WI38 (cell line): ENCODE results near the gene FAM83F.

ENCODE experiments used
- H3K4me3 ChIP-seq: 2 replicates; pipeline ENCODE4 v1.5.1; 2011; ENCODE audit warnings: low read depth, mild to moderate bottlenecking, control low read depth, low read length
- TF ChIP-seq, protein P1 (sequence below): IDR thresholded peaks from 2 replicates; pipeline ENCODE4 v1.5.1; 2012; ENCODE audit warnings: low read depth, mild to moderate bottlenecking, control low read depth, low read length

FAM83F gene

DNA sequence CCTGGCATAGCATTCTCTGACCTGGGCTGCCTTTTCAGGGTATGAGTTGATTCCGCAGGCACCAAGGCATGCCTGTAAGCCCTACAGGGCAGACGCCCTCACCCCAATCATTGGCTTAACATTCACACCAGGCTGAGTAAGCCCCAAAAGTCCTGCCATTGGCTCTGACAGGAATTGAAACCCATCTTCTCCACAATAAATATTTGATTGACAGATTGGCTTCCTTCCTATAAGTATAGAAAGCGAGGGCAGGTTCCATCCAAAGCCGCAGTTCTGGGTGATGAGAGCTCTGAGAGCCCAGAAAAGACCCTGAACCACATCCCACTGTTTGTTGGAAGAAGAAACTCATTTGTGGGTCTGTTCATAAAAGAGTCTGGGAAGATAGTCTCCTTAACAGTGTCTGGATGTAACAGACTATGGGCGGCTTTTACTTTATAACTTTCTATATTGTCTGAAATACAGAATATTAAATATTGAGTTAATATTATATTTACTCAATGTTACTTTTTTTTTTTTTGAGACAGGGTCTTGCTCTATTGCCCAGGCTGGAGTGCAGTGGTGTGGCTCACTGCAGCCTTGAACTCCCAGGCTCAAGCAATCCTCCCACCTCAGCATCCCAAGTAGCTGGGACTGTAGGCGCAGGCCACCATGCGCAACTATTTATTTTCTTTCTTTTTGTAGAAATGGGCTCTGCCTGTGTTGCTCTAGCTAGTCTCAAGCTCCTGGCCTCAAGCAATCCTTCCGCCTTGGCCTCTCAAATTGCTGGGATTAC lies 46.8 kb downstream of the FAM83F start:
- no peak overlapping the region for H3K4me3 ChIP-seq
- TF ChIP-seq, protein P1, sequence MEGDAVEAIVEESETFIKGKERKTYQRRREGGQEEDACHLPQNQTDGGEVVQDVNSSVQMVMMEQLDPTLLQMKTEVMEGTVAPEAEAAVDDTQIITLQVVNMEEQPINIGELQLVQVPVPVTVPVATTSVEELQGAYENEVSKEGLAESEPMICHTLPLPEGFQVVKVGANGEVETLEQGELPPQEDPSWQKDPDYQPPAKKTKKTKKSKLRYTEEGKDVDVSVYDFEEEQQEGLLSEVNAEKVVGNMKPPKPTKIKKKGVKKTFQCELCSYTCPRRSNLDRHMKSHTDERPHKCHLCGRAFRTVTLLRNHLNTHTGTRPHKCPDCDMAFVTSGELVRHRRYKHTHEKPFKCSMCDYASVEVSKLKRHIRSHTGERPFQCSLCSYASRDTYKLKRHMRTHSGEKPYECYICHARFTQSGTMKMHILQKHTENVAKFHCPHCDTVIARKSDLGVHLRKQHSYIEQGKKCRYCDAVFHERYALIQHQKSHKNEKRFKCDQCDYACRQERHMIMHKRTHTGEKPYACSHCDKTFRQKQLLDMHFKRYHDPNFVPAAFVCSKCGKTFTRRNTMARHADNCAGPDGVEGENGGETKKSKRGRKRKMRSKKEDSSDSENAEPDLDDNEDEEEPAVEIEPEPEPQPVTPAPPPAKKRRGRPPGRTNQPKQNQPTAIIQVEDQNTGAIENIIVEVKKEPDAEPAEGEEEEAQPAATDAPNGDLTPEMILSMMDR = no peak

GRCh38 chr22:40042312-40042711 lies 47.6 kb downstream of the FAM83F start:
- H3K4me3 ChIP-seq = no peak overlapping the region
- TF ChIP-seq, protein P1 = no peak

- no peak overlapping the region; the same call in 1 of the 2 replicates for H3K4me3 ChIP-seq
Measured at GRCh38 chr22:40043081-40043480, 48.3 kb downstream of the FAM83F start.

DNA sequence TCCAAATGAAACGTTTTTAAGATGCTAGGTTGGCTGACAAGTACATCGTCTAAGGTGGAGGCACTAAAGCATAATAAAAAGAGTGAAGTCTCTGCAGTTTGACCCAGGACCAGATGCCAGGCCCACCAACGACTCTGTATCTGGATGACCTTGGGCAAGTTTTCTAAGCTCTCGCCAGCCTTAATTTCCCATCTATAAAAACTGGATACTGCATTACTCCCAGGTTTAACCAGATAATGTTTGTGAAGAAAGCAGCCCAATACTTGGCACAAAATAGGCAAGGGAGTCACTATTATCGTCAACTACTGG lies 49.0 kb downstream of the FAM83F start:
- TF ChIP-seq, protein P1 = no peak

More at GRCh38 chr22:40043081-40043480, 48.3 kb downstream of the FAM83F start:
- TF ChIP-seq, protein P1 = no peak

GRCh38 chr22:40044102-40044869 lies 49.5 kb downstream of the FAM83F start:
- H3K4me3 ChIP-seq = peak overlapping the region; percentile 83
- TF ChIP-seq, protein P1 = no peak

More for the DNA sequence above, 49.0 kb downstream of the FAM83F start:
- H3K4me3 ChIP-seq = peak overlapping the region; percentile 83

DNA sequence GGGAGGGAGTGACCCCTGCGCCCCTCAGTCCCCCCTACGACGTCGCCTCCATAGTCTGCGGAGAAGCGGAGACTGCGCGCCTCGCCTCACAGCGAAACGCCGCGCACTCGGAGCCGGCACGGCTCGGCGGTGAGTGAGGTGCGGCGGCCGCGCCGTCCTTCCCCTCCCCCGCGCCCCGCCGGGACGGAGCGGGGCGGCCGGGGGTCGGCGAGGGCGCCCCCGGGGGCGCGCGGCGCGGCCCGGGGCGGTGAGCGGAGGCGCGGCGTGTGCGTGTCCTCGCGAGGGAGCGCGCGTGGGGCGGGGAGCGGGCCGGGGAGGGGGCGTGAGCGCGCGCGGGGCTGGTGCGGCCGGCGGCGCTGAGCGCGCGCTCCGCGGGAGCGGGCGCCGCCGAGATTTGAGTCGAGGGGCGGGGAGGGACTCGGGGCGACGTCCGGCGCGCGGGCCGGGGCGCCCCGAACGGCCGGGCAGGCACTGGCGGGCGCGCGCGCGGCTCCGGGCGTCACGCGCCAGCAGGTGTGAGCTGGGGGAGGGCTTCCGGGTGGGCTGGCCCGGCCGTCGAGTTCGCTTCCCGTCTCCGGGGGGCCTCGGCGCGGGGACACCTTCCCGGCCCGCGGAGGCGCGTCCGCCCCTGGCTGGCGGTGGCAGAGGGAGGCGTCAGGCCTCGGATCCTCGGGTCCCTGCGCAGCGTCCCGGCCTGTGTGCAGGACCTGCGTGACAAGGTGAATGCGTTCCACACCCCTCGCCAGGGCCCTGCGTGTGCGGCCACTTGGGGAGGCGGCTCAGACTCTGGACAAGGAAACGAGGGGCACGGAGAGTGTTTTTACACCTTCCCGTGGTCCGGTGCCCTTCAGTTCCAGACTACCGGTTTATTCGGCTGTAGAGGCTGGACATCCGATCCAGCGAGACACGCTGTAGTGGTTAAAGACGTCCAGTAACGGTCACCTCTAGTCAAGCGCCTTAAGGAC lies 50.4 kb downstream of the FAM83F start:
- TF ChIP-seq, protein P1 = no peak

More for the DNA sequence above, 50.4 kb downstream of the FAM83F start:
- peak overlapping the region; percentile 83 for H3K4me3 ChIP-seq
